Activated naive CD8-positive, alpha-beta T cell treated with anti-CD3 and anti-CD28 coated beads, Interleukin-2, amount 10 ng/mL, durations not matched to agents 7 days and 5 days (primary cell): Measurements from ENCODE around the gene SPZ1. TPM values are rescaled to one million over a fixed set of nuclear protein-coding genes. Genes with fewer than 3 reads are reported as not detected.
"Not testable (repeated sequence)": the region's sequence is repeated elsewhere in the genome, so short reads cannot be mapped to it uniquely, and the experiment has no call there.

ENCODE experiments used
- ATAC-seq: fragments of 150-1000 bp; cut with Tn5 transposase; one replicate; pipeline ENCODE4 v1.10.0; 2021; ENCODE audit warnings: low read depth, moderate library complexity
- POLR2A ChIA-PET: fragments of 350-600 bp; sonication (Branson Sonifier 250); formaldehyde crosslinking; loops from one replicate; lab custom pipeline; 2021; ENCODE audit warnings: antibody characterized with exemption; lab: Charles Lee
- DNase-seq: peaks from one replicate; pipeline ENCODE4 v3.0.0; 2021
- H3K27ac Mint-ChIP-seq: one replicate; pipeline ENCODE4 v1.8.0; 2022; ENCODE audit warnings: mild to moderate bottlenecking, mixed read lengths
- H3K27me3 Mint-ChIP-seq: one replicate; pipeline ENCODE4 v1.8.0; 2022; ENCODE audit warnings: mild to moderate bottlenecking, moderate library complexity, mixed read lengths
- H3K36me3 Mint-ChIP-seq: one replicate; pipeline ENCODE4 v1.8.0; 2021; ENCODE audit warnings: mild to moderate bottlenecking, mixed read lengths
- H3K4me1 Mint-ChIP-seq: one replicate; pipeline ENCODE4 v1.8.0; 2021; ENCODE audit warnings: mixed read lengths
- H3K4me3 Mint-ChIP-seq: one replicate; pipeline ENCODE4 v1.8.0; 2022; ENCODE audit warnings: mild to moderate bottlenecking, moderate library complexity, mixed read lengths
- H3K9me3 Mint-ChIP-seq: one replicate; pipeline ENCODE4 v1.8.0; 2021; ENCODE audit warnings: mixed read lengths
- total RNA-seq, 2 experiments: library from RNA; stranded (reverse); gene quantifications; one replicate each; pipeline ENCODE4 v1.2.3, GENCODE V29; 2021

SPZ1 gene
- not detected for total RNA-seq

GRCh38 chr5:80319702-80320101, at the start of gene SPZ1:
Gene SPZ1 (plus strand): TSS chr5:80320002. CDS start chr5:80320216, 214 bp downstream.
- Mint-ChIP-seq H3K36me3 (no peaks in the 10 kb centered on the region), H3K4me1 (peaks cover 1% of the 10 kb centered on the region), H3K27ac (no peak within 1 kb of the TSS), H3K4me3 (no peak within 1 kb of the TSS), H3K9me3 (peaks cover 2% of the 10 kb centered on the region), H3K27me3 (peaks cover 39% of the 10 kb centered on the region)
- ATAC-seq (no peak), DNase-seq (no peak)
- POLR2A ChIA-PET: no interaction called here

- Mint-ChIP-seq H3K4me3 (peak overlapping the region; percentile 74), H3K4me1 (peaks cover 31% of the 10 kb centered on the region), H3K27ac (peak overlapping the region; percentile 99)
- not testable (repeated sequence) for H3K9me3 Mint-ChIP-seq, H3K27me3 Mint-ChIP-seq, DNase-seq, H3K36me3 Mint-ChIP-seq
- ATAC-seq: peak; percentile 21
- POLR2A ChIA-PET: interaction anchor here (0.9 to 7.1 kb wide), 4 partner anchors 9 to 131 kb away, joined by 3 to 95 read pairs (median 6); partner anchors contain the start of gene SERINC5
Observed at GRCh38 chr5:80270543-80270942, 49.3 kb upstream of the SPZ1 start.

DNA sequence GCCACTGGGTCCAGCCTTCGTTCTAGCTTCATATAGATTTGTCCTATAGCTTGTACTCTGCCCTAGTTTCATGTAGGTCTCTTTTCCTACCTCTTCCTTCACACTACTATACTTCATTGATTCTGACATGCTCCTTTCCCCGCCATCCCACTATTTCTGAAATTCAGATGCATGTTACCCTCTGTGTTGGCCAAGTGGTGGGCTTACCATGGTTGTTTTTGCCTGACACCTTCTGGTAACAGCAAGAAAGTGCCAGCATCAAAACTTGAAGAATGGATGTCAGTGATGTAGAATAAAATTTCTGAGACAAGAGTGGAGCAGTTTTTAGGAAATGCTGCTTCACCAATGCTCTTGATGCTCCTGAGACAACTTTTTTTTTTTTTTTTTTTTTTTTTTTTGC, 44.5 kb upstream of the SPZ1 start:
- DNase-seq: no peak
- Mint-ChIP-seq H3K27ac (no peak overlapping the region), H3K4me1 (peaks cover 16% of the 10 kb centered on the region), H3K27me3 (no peaks in the 10 kb centered on the region), H3K36me3 (no peaks in the 10 kb centered on the region), H3K9me3 (no peaks in the 10 kb centered on the region), H3K4me3 (no peak overlapping the region)
- POLR2A ChIA-PET: interaction anchor here (0.9 kb wide), 1 partner anchor 20 kb away, joined by 3 read pairs; no protein-coding TSS in a partner anchor
- ATAC-seq: peak; percentile 69

DNA sequence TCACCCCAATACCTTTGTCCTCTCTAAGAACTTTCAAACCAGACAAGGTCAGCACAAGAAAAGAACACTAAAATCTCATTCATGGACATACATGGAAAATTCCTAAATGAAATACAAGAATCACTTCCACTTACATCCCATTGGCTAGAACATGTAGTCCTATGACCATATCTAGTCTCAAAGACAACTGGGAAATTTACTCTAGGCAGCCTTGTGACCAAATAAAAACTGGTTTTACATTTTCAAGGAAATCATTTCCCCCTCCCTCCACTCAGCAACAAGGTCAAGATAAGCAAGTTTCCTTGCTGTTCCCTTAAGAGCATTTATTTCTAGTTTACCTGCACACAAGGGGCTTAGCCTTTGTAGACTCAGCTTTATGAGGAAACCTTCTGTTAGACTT, 43.6 kb upstream of the SPZ1 start:
- ATAC-seq (no peak), DNase-seq (no peak)
- no peaks in the 10 kb centered on the region for H3K9me3 Mint-ChIP-seq
- H3K4me3 Mint-ChIP-seq: no peak overlapping the region
- peaks cover 8% of the 10 kb centered on the region for H3K4me1 Mint-ChIP-seq
- POLR2A ChIA-PET: no interaction called here
- no peak overlapping the region for H3K27ac Mint-ChIP-seq
- no peaks in the 10 kb centered on the region for H3K27me3 Mint-ChIP-seq
- H3K36me3 Mint-ChIP-seq: no peaks in the 10 kb centered on the region

GRCh38 chr5:80277191-80277590, 42.6 kb upstream of the SPZ1 start:
- no peaks in the 10 kb centered on the region for H3K27me3 Mint-ChIP-seq
- POLR2A ChIA-PET: no interaction called here

DNA sequence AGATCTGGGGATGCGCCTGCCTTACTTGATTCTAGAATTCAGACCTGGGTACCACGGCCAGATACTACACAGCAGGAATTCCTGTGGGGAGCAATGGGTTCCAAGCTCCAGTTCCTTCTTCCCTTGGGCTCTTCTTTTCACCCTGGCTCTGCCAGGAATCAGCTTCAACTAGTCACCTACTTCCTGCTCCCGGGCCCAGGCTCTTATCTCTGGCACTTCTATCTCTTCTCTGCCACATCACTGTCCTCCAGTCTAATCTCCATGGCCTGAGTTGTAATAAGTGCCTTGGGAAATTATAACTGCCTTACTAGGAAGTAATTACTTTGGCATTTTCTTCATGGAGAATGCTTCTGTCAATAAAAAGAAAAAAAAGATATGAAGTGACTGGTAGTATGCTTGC, 37.7 kb upstream of the SPZ1 start:
- H3K27me3 Mint-ChIP-seq: no peaks in the 10 kb centered on the region
- no peaks in the 10 kb centered on the region for H3K9me3 Mint-ChIP-seq
- peaks cover 1% of the 10 kb centered on the region for H3K36me3 Mint-ChIP-seq
- POLR2A ChIA-PET: no interaction called here
- peaks cover 7% of the 10 kb centered on the region for H3K4me1 Mint-ChIP-seq
- DNase-seq (no peak), ATAC-seq (no peak)
- no peak overlapping the region for H3K27ac Mint-ChIP-seq
- H3K4me3 Mint-ChIP-seq: no peak overlapping the region

More at GRCh38 chr5:80277191-80277590, 42.6 kb upstream of the SPZ1 start:
- no peak overlapping the region for H3K27ac Mint-ChIP-seq
- ATAC-seq: no peak
- H3K4me1 Mint-ChIP-seq: peaks cover 4% of the 10 kb centered on the region
- no peak for DNase-seq
- no peaks in the 10 kb centered on the region for H3K36me3 Mint-ChIP-seq
- H3K4me3 Mint-ChIP-seq: no peak overlapping the region
- H3K9me3 Mint-ChIP-seq: no peaks in the 10 kb centered on the region

DNA sequence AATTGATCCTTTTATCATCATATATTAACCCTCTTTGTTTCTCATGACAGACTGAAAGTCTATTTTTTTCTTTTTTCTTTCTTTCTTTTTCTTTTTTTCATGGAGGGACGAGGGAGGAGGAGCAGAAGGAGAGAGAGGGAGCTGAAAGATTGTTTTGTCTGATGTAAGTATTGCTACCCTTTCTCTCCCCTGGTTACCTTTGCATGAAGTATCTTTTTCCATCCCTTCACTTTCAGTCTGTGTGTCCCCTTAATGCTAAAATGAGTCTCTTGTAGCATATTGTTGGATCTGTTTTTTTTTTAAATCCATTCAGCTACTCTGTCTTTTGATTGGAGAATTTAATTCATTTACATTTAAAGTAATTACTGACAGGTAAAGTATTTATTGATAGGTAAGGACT, 36.4 kb upstream of the SPZ1 start:
- H3K36me3 Mint-ChIP-seq: peaks cover 1% of the 10 kb centered on the region
- H3K27ac Mint-ChIP-seq: no peak overlapping the region
- no peak for ATAC-seq
- DNase-seq: no peak
- no peaks in the 10 kb centered on the region for H3K27me3 Mint-ChIP-seq
- no peak overlapping the region for H3K4me3 Mint-ChIP-seq
- peaks cover 7% of the 10 kb centered on the region for H3K4me1 Mint-ChIP-seq
- H3K9me3 Mint-ChIP-seq: no peaks in the 10 kb centered on the region
- POLR2A ChIA-PET: no interaction called here

- peaks cover 7% of the 10 kb centered on the region for H3K4me1 Mint-ChIP-seq
- no peaks in the 10 kb centered on the region for H3K27me3 Mint-ChIP-seq
- H3K27ac Mint-ChIP-seq: peak overlapping the region; percentile 82
- ATAC-seq (peak; percentile 97), DNase-seq (no peak)
- POLR2A ChIA-PET: interaction anchor here (1.6 to 2.6 kb wide), 2 partner anchors 29 to 93 kb away, joined by 3 to 7 read pairs; partner anchors contain the start of gene SERINC5
- H3K4me3 Mint-ChIP-seq: no peak overlapping the region
- H3K9me3 Mint-ChIP-seq: no peaks in the 10 kb centered on the region
- peaks cover 1% of the 10 kb centered on the region for H3K36me3 Mint-ChIP-seq
Observed at GRCh38 chr5:80284720-80285119, 35.1 kb upstream of the SPZ1 start.

DNA sequence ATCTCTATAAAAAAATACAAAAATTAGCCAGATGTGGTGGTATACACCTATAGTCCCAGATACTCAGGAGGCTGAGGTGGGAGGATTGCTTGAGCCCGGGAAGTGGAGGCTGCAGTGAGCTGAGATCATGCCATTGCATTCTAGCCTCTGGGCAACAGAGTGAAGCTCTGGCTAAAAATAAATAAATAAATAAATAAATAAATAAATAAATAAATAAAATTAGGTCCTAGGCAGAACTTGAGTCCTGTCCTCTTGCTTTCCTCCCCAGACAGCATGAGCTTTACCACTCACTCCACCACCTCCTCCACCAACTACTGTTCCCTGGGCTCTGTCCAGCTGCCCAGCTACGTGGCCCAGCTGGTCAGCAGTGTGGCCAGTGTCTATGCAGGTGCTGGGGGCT, 31.6 kb upstream of the SPZ1 start:
- no peak overlapping the region for H3K27ac Mint-ChIP-seq
- DNase-seq (no peak), ATAC-seq (no peak)
- peaks cover 1% of the 10 kb centered on the region for H3K36me3 Mint-ChIP-seq
- POLR2A ChIA-PET: interaction anchor here (0.6 kb wide), 1 partner anchor 32 kb away, joined by 3 read pairs; the partner anchor contains the start of gene SERINC5
- no peaks in the 10 kb centered on the region for H3K27me3 Mint-ChIP-seq
- no peaks in the 10 kb centered on the region for H3K9me3 Mint-ChIP-seq
- no peak overlapping the region for H3K4me3 Mint-ChIP-seq
- H3K4me1 Mint-ChIP-seq: peaks cover 3% of the 10 kb centered on the region

GRCh38 chr5:80289320-80289719, 30.5 kb upstream of the SPZ1 start:
- H3K27ac Mint-ChIP-seq: no peak overlapping the region
- H3K4me3 Mint-ChIP-seq: no peak overlapping the region
- H3K9me3 Mint-ChIP-seq: no peaks in the 10 kb centered on the region
- peaks cover 3% of the 10 kb centered on the region for H3K4me1 Mint-ChIP-seq
- H3K36me3 Mint-ChIP-seq: peaks cover 1% of the 10 kb centered on the region
- DNase-seq (no peak), ATAC-seq (no peak)
- H3K27me3 Mint-ChIP-seq: no peaks in the 10 kb centered on the region
- POLR2A ChIA-PET: no interaction called here

- DNase-seq (no peak), ATAC-seq (no peak)
- Mint-ChIP-seq H3K9me3 (no peaks in the 10 kb centered on the region), H3K27ac (no peak overlapping the region), H3K4me1 (no peaks in the 10 kb centered on the region), H3K4me3 (no peak overlapping the region), H3K27me3 (no peaks in the 10 kb centered on the region), H3K36me3 (no peaks in the 10 kb centered on the region)
- POLR2A ChIA-PET: no interaction called here
Observed at GRCh38 chr5:80291761-80292160, 28.0 kb upstream of the SPZ1 start.

- POLR2A ChIA-PET: no interaction called here
- no peaks in the 10 kb centered on the region for H3K9me3 Mint-ChIP-seq
- no peaks in the 10 kb centered on the region for H3K4me1 Mint-ChIP-seq
- no peak overlapping the region for H3K27ac Mint-ChIP-seq
- H3K27me3 Mint-ChIP-seq: no peaks in the 10 kb centered on the region
- ATAC-seq (no peak), DNase-seq (no peak)
- no peaks in the 10 kb centered on the region for H3K36me3 Mint-ChIP-seq
- no peak overlapping the region for H3K4me3 Mint-ChIP-seq
Observed at GRCh38 chr5:80296121-80296520, 23.7 kb upstream of the SPZ1 start.

GRCh38 chr5:80299601-80300000, 20.2 kb upstream of the SPZ1 start:
- H3K4me3 Mint-ChIP-seq: no peak overlapping the region
- DNase-seq: no peak
- no peak overlapping the region for H3K27ac Mint-ChIP-seq
- H3K36me3 Mint-ChIP-seq: no peaks in the 10 kb centered on the region
- H3K27me3 Mint-ChIP-seq: no peaks in the 10 kb centered on the region
- ATAC-seq: no peak
- POLR2A ChIA-PET: no interaction called here
- no peaks in the 10 kb centered on the region for H3K9me3 Mint-ChIP-seq
- no peaks in the 10 kb centered on the region for H3K4me1 Mint-ChIP-seq

- Mint-ChIP-seq H3K4me3 (no peak overlapping the region), H3K9me3 (no peaks in the 10 kb centered on the region), H3K27me3 (no peaks in the 10 kb centered on the region), H3K4me1 (no peaks in the 10 kb centered on the region), H3K27ac (no peak overlapping the region), H3K36me3 (no peaks in the 10 kb centered on the region)
- ATAC-seq (no peak), DNase-seq (no peak)
- POLR2A ChIA-PET: no interaction called here
Observed at GRCh38 chr5:80300125-80300524, 19.7 kb upstream of the SPZ1 start.
